HepG2 (cell line): Measurements from ENCODE around the gene SPRTN. TPM values are rescaled to one million over a fixed set of nuclear protein-coding genes. Genes with fewer than 3 reads are reported as not detected.

ENCODE experiments used
- CHCHD3 ChIP-seq: sonication (generic); formaldehyde crosslinking; IDR thresholded peaks from 2 replicates; pipeline ENCODE4 v1.8.0; 2022; ENCODE audit warnings: mild to moderate bottlenecking, missing genetic modification reagents, moderate library complexity
- DNMT1 ChIP-seq: sonication (generic); formaldehyde crosslinking; IDR thresholded peaks from 2 replicates; pipeline ENCODE4 v1.5.1; 2020; ENCODE audit warnings: mild to moderate bottlenecking, missing genetic modification reagents
- FOXA3 ChIP-seq: IDR thresholded peaks from 2 replicates; pipeline ENCODE4 v1.6.1; 2016; ENCODE audit warnings: missing genetic modification reagents, missing compliant biosample characterization
- HOXA5 ChIP-seq: sonication (generic); formaldehyde crosslinking; IDR thresholded peaks from 2 replicates; pipeline ENCODE4 v1.4.0; 2020; ENCODE audit warnings: missing genetic modification reagents
- HOXA9 ChIP-seq: sonication (generic); formaldehyde crosslinking; IDR thresholded peaks from 2 replicates; pipeline ENCODE4 v1.8.1; 2022; ENCODE audit warnings: missing genetic modification reagents, mild to moderate bottlenecking, moderate library complexity, borderline replicate concordance
- HOXD1 ChIP-seq: sonication (generic); formaldehyde crosslinking; IDR thresholded peaks from 2 replicates; pipeline ENCODE4 v1.5.0; 2020; ENCODE audit warnings: missing genetic modification reagents
- KDM5B ChIP-seq: sonication (generic); formaldehyde crosslinking; IDR thresholded peaks from 2 replicates; pipeline ENCODE4 v1.4.0; 2020; ENCODE audit warnings: missing genetic modification reagents, mild to moderate bottlenecking, borderline replicate concordance
- MBNL3 ChIP-seq: fragments of 250-450 bp; sonication (Bioruptor Pico); conservative IDR thresholded peaks from 2 replicates; pipeline ENCODE4 v1.8.0; 2022; ENCODE audit warnings: mild to moderate bottlenecking, inconsistent platforms
- MXI1 ChIP-seq: IDR thresholded peaks from 3 replicates; pipeline ENCODE4 v1.6.1; 2012; ENCODE audit warnings: low read depth, low read length, inconsistent platforms, borderline replicate concordance
- NFIB ChIP-seq: sonication (generic); formaldehyde crosslinking; IDR thresholded peaks from 2 replicates; pipeline ENCODE4 v1.9.0; 2021; ENCODE audit warnings: missing genetic modification reagents, mild to moderate bottlenecking, borderline replicate concordance
- PRDM10 ChIP-seq: sonication (generic); formaldehyde crosslinking; IDR thresholded peaks from 2 replicates; pipeline ENCODE4 v1.4.0; 2020; ENCODE audit warnings: low read depth, missing genetic modification reagents
- RELA ChIP-seq: sonication (generic); formaldehyde crosslinking; IDR thresholded peaks from 2 replicates; pipeline ENCODE4 v1.4.0; 2020; ENCODE audit warnings: missing genetic modification reagents
- RFXAP ChIP-seq: sonication (generic); formaldehyde crosslinking; IDR thresholded peaks from 2 replicates; pipeline ENCODE4 v1.4.0; 2020; ENCODE audit warnings: missing genetic modification reagents, borderline replicate concordance
- RNF2 ChIP-seq: fragments of 450-650 bp; conservative IDR thresholded peaks from 2 replicates; pipeline ENCODE4 v1.6.1; 2016; ENCODE audit warnings: low read depth
- ZNF296 ChIP-seq: sonication (generic); formaldehyde crosslinking; conservative IDR thresholded peaks from 2 replicates; pipeline ENCODE4 v1.5.0; 2020; ENCODE audit warnings: mild to moderate bottlenecking, missing genetic modification reagents
- ZNF317 ChIP-seq: sonication (generic); formaldehyde crosslinking; IDR thresholded peaks from 2 replicates; pipeline ENCODE4 v1.5.0; 2020; ENCODE audit warnings: mild to moderate bottlenecking, missing genetic modification reagents
- ZNF580 ChIP-seq: IDR thresholded peaks from 2 replicates; pipeline ENCODE4 v1.6.1; 2016; ENCODE audit warnings: low read depth, borderline replicate concordance
- ZNF7 ChIP-seq: IDR thresholded peaks from 2 replicates; pipeline ENCODE4 v1.6.1; 2016; ENCODE audit warnings: missing biosample characterization, missing genetic modification reagents
- ZNF724P ChIP-seq: sonication (generic); formaldehyde crosslinking; IDR thresholded peaks from 2 replicates; pipeline ENCODE4 v1.8.0; 2022; ENCODE audit warnings: missing genetic modification reagents, borderline replicate concordance
- ZNF83 ChIP-seq: sonication (generic); formaldehyde crosslinking; IDR thresholded peaks from 2 replicates; pipeline ENCODE4 v1.4.0; 2020; ENCODE audit warnings: missing genetic modification reagents, mild to moderate bottlenecking, borderline replicate concordance
- polyA plus RNA-seq, 8 experiments: library from polyadenylated mRNA; depleted of rRNA in 3 of 8; stranded (reverse) in 7 of 8; unstranded in 1 of 8; fragments of >200 nt; fragmentation: Illumina TruSeq in 4 of 8; extraction: Trizol in 4 of 8; gene quantifications; 2 replicates each; pipeline versions ENCODE4 v1.2.1 to v1.2.3, GENCODE V29; 2011 to 2016; ENCODE audit warnings: low read depth in 4 of 8, missing spikeins in 1 of 8, mixed read lengths in 1 of 8; ENCODE audit not compliant: insufficient read depth in 1 of 8
- total RNA-seq, 5 experiments: library from RNA; depleted of rRNA; stranded (reverse); fragments of >200 nt; fragmentation: Illumina TruSeq; extraction: Trizol; gene quantifications; 2 replicates each; pipeline ENCODE4 v1.2.3, GENCODE V29; 2016; ENCODE audit warnings: low read depth in 1 of 5
- TF ChIP-seq, protein P1 (sequence below): sonication (generic); formaldehyde crosslinking; IDR thresholded peaks from 2 replicates; pipeline ENCODE4 v1.5.0; 2020; ENCODE audit warnings: mild to moderate bottlenecking, low read depth, missing genetic modification reagents, borderline replicate concordance
- TF ChIP-seq, protein P2 (sequence below): sonication (generic); formaldehyde crosslinking; IDR thresholded peaks from 2 replicates; pipeline ENCODE4 v1.8.1; 2023; ENCODE audit warnings: missing genetic modification reagents, mild to moderate bottlenecking, borderline replicate concordance
- TF ChIP-seq, protein P3 (sequence below): sonication (generic); formaldehyde crosslinking; conservative IDR thresholded peaks from 2 replicates; pipeline ENCODE4 v1.8.0; 2022; ENCODE audit warnings: mild to moderate bottlenecking, moderate library complexity, missing genetic modification reagents

The SPRTN gene
- total and polyA plus RNA-seq, 2 of the 13 experiments (the other 11 are each of a cell fraction or from before 2014, with no cell fraction given): 4.2 to 15.2 TPM

GRCh38 chr1:231338270-231339128 is at the start of gene SPRTN (continued):
- TF ChIP-seq, protein P1, sequence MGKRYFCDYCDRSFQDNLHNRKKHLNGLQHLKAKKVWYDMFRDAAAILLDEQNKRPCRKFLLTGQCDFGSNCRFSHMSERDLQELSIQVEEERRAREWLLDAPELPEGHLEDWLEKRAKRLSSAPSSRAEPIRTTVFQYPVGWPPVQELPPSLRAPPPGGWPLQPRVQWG (CRISPR knock-in tag): no peak
- TF ChIP-seq ZNF7 (CRISPR knock-in tag) (no peak), ZNF83 (CRISPR knock-in tag) (no peak), ZNF296 (CRISPR knock-in tag) (no peak), ZNF580 (no peak), RNF2 (no peak), RFXAP (no peak), NFIB (CRISPR knock-in tag) (no peak), ZNF317 (peak; percentile 81; the same call in 1 of the 2 replicates), PRDM10 (CRISPR knock-in tag) (no peak), HOXD1 (CRISPR knock-in tag) (0 out of 2 replicates have a peak, but pooled peaks have one; percentile 48), MBNL3 (no peak), CHCHD3 (0 out of 2 replicates have a peak, but pooled peaks have one; percentile 50), RELA (no peak), DNMT1 (0 out of 2 replicates have a peak, but pooled peaks have one; percentile 70), FOXA3 (CRISPR knock-in tag) (no peak), HOXA9 (no peak), MXI1 (no peak; the same call in 1 of the 3 replicates), ZNF724P (CRISPR knock-in tag) (no peak), KDM5B (CRISPR knock-in tag) (peak; percentile 60; the same call in 1 of the 2 replicates), HOXA5 (0 out of 2 replicates have a peak, but pooled peaks have one; percentile 13)
- TF ChIP-seq, protein P2, sequence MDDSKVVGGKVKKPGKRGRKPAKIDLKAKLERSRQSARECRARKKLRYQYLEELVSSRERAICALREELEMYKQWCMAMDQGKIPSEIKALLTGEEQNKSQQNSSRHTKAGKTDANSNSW (CRISPR knock-in tag): no peak
- TF ChIP-seq, protein P3, sequence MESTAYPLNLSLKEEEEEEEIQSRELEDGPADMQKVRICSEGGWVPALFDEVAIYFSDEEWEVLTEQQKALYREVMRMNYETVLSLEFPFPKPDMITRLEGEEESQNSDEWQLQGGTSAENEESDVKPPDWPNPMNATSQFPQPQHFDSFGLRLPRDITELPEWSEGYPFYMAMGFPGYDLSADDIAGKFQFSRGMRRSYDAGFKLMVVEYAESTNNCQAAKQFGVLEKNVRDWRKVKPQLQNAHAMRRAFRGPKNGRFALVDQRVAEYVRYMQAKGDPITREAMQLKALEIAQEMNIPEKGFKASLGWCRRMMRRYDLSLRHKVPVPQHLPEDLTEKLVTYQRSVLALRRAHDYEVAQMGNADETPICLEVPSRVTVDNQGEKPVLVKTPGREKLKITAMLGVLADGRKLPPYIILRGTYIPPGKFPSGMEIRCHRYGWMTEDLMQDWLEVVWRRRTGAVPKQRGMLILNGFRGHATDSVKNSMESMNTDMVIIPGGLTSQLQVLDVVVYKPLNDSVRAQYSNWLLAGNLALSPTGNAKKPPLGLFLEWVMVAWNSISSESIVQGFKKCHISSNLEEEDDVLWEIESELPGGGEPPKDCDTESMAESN (CRISPR knock-in tag): 0 out of 2 replicates have a peak, but pooled peaks have one; percentile 21
